NCI-H2171 (cell line): ENCODE results near the gene VWA3A.
"Not testable (repeated sequence)": the region's sequence is repeated elsewhere in the genome, so short reads cannot be mapped to it uniquely, and the experiment has no call there.

Experiments
- DNase-seq: peaks from one replicate; lab custom pipeline; 2025; lab: John Stamatoyannopoulos, UW

The VWA3A gene

GRCh38 chr16:22086440-22086839, 5.9 kb upstream of the VWA3A start:
- DNase-seq, result no peak

GRCh38 chr16:22088642-22089041, 3.7 kb upstream of the VWA3A start:
- no peak for DNase-seq

- DNase-seq, result no peak
These were observed 2.4 kb upstream of the VWA3A start for GRCh38 chr16:22089910-22090309.

- DNase-seq, result no peak
These were observed 620 bp upstream of the VWA3A start for GRCh38 chr16:22091721-22092120.

GRCh38 chr16:22093331-22093730, 990 bp downstream of the VWA3A start:
- no peak for DNase-seq

GRCh38 chr16:22093996-22094395, 1.7 kb downstream of the VWA3A start:
- no peak for DNase-seq

- peak; percentile 43 for DNase-seq
These were observed 6.3 kb downstream of the VWA3A start for GRCh38 chr16:22098405-22099255.

- no peak for DNase-seq
These were observed 7.1 kb downstream of the VWA3A start for GRCh38 chr16:22099256-22099975.

- DNase-seq, result no peak
These were observed 11.1 kb downstream of the VWA3A start for GRCh38 chr16:22103441-22103840.

- no peak for DNase-seq
These were observed 17.0 kb downstream of the VWA3A start for GRCh38 chr16:22109258-22109898.

GRCh38 chr16:22111629-22112028, 19.3 kb downstream of the VWA3A start:
- not testable (repeated sequence) for DNase-seq

- DNase-seq, result no peak
These were observed 23.9 kb downstream of the VWA3A start for GRCh38 chr16:22116095-22116700.

- DNase-seq, result no peak
These were observed 25.3 kb downstream of the VWA3A start for GRCh38 chr16:22117609-22118008.

GRCh38 chr16:22120440-22120839, 28.1 kb downstream of the VWA3A start:
- DNase-seq, result no peak

- no peak for DNase-seq
These were observed 29.9 kb downstream of the VWA3A start for GRCh38 chr16:22122239-22122638.

GRCh38 chr16:22123146-22123545, 30.8 kb downstream of the VWA3A start:
- DNase-seq, result no peak

- DNase-seq, result no peak
These were observed 31.6 kb downstream of the VWA3A start for GRCh38 chr16:22123759-22124490.

GRCh38 chr16:22124583-22125284, 32.4 kb downstream of the VWA3A start:
- DNase-seq, result no peak

- no peak for DNase-seq
These were observed 33.8 kb downstream of the VWA3A start for GRCh38 chr16:22126037-22126558.

- DNase-seq, result not testable (repeated sequence)
These were observed 36.2 kb downstream of the VWA3A start for GRCh38 chr16:22128537-22128936.

- no peak for DNase-seq
These were observed 38.2 kb downstream of the VWA3A start for GRCh38 chr16:22130528-22130927.
